Measurements from ENCODE around the gene ULK1.

GRCh38 chr12:131921866-131922769 is 27.7 kb downstream of the ULK1 start:
- TF ChIP-seq CTCF (IDR thresholded peaks at IDR 0.05; ENCODE audit: low read depth, low read length, poor library complexity, severe bottlenecking) (no peak), EZH2phosphoT487 (IDR thresholded peaks at IDR 0.05; ENCODE audit: borderline replicate concordance, low read length) (no peak)
